ENCODE results near the gene MBLAC1. TPM values are rescaled to one million over a fixed set of nuclear protein-coding genes. Genes with fewer than 3 reads are reported as not detected.
A peak's percentile ranks its signal among the peaks of the same experiment; 100 is the strongest.

The MBLAC1 gene
- total RNA-seq, 1 experiment from 2014 or later = 3.5 TPM

GRCh38 chr7:100088621-100089457, 37.9 kb upstream of the MBLAC1 start, which contains the start of gene COPS6 (continued):
- 0 out of 2 replicates have a peak, but pooled peaks have one; percentile 77 for TF ChIP-seq PREB (CRISPR knock-in tag; IDR thresholded peaks at IDR 0.05; ENCODE audit: borderline replicate concordance)
- TF ChIP-seq NR3C1 (CRISPR knock-in tag; conservative IDR thresholded peaks at IDR 0.05; ENCODE audit: low read depth) = no peak
- TF ChIP-seq RELA (CRISPR knock-in tag; IDR thresholded peaks at IDR 0.05; ENCODE audit: borderline replicate concordance) = peak; percentile 79
- 0 out of 2 replicates have a peak, but pooled peaks have one; percentile 19 for TF ChIP-seq NFYB (CRISPR knock-in tag; conservative IDR thresholded peaks at IDR 0.05; ENCODE audit: low read depth)
- TF ChIP-seq ETV6 (CRISPR knock-in tag; IDR thresholded peaks at IDR 0.05) = peak; percentile 97
- TF ChIP-seq ATF2 (CRISPR knock-in tag; IDR thresholded peaks at IDR 0.05; ENCODE audit: borderline replicate concordance, low read depth) = no peak
- 0 out of 2 replicates have a peak, but pooled peaks have one; percentile 46 for TF ChIP-seq NR2C2 (CRISPR knock-in tag; IDR thresholded peaks at IDR 0.05)
- peak; percentile 91; the same call in 1 of the 2 replicates for TF ChIP-seq ELF4 (CRISPR knock-in tag; IDR thresholded peaks at IDR 0.05; ENCODE audit: low read depth)
- TF ChIP-seq JUN (CRISPR knock-in tag; IDR thresholded peaks at IDR 0.05) = no peak
- peak; percentile 89 for TF ChIP-seq FOXK1 (CRISPR knock-in tag; IDR thresholded peaks at IDR 0.05)
- peak; percentile 57 for TF ChIP-seq PRDM15 (CRISPR knock-in tag; IDR thresholded peaks at IDR 0.05)
- TF ChIP-seq ZNF532 (CRISPR knock-in tag; IDR thresholded peaks at IDR 0.05; ENCODE audit: borderline replicate concordance) = no peak
- no peak for TF ChIP-seq PRRX2 (CRISPR knock-in tag; IDR thresholded peaks at IDR 0.05)
- no peak for TF ChIP-seq E2F4 (CRISPR knock-in tag; IDR thresholded peaks at IDR 0.05; ENCODE audit: borderline replicate concordance, low read depth)
- peak; percentile 50; the same call in 1 of the 2 replicates for TF ChIP-seq KAT7 (CRISPR knock-in tag; IDR thresholded peaks at IDR 0.05; ENCODE audit: borderline replicate concordance)
- no peak for TF ChIP-seq CTCF (IDR thresholded peaks at IDR 0.05)
- TF ChIP-seq CDX4 (CRISPR knock-in tag; IDR thresholded peaks at IDR 0.05; ENCODE audit: borderline replicate concordance) = no peak
- peak; percentile 54; the same call in 1 of the 2 replicates for TF ChIP-seq SMAD3 (CRISPR knock-in tag; IDR thresholded peaks at IDR 0.05; ENCODE audit: borderline replicate concordance)
- peak; percentile 83 for TF ChIP-seq MYBL2 (CRISPR knock-in tag; IDR thresholded peaks at IDR 0.05)
- no peak for TF ChIP-seq FOXJ3 (CRISPR knock-in tag; IDR thresholded peaks at IDR 0.05; ENCODE audit: borderline replicate concordance)
- no peak for TF ChIP-seq ZNF512 (CRISPR knock-in tag; IDR thresholded peaks at IDR 0.05; ENCODE audit: borderline replicate concordance)
